ENCODE results near the gene XKR3.
"Not testable (repeated sequence)": the region's sequence is repeated elsewhere in the genome, so short reads cannot be mapped to it uniquely, and the experiment has no call there.

DNA sequence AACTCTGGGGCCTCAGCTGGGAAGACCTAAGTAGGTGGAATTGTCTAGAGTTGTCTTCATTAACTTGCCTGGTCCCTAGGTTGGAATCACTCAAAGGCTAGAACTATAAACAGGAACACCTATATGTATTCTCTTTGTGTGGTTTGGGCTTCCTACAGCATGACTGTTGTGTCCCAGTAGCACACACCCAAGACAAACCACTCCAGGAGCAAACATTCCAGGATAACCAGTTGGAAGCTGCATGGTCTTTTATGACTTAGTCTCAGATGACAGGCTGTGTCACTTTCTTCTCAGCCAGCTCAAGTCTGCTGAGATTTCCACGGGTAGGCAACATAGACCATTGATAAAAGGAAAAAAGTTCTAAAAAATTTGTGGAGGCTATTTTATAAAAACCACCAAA is 90.9 kb downstream of the XKR3 start:
- not testable (repeated sequence) for TF ChIP-seq CTCF (IDR thresholded peaks at IDR 0.05; ENCODE audit: control extremely low read depth in 1 of 3, insufficient read depth in 1 of 3, low read depth in 1 of 3, low read length in 3 of 3); TCF12 (IDR thresholded peaks at IDR 0.05; ENCODE audit: low read depth, low read length); POLR2AphosphoS5 (IDR thresholded peaks at IDR 0.05; ENCODE audit: low read depth, low read length); CEBPB (IDR thresholded peaks at IDR 0.05; ENCODE audit: low read depth, low read length); POLR2A (IDR thresholded peaks at IDR 0.05; ENCODE audit: control extremely low read depth in 1 of 2, low read depth in 2 of 2, low read length in 2 of 2); SRF (IDR thresholded peaks at IDR 0.05; ENCODE audit: low read depth, low read length); TAF1 (IDR thresholded peaks at IDR 0.05; ENCODE audit: low read depth, low read length); KDM1A (IDR thresholded peaks at IDR 0.05; ENCODE audit: borderline replicate concordance, low read length); EGR1 (IDR thresholded peaks at IDR 0.05; ENCODE audit: borderline replicate concordance, low read depth, low read length)
- TF ChIP-seq, protein P1, sequence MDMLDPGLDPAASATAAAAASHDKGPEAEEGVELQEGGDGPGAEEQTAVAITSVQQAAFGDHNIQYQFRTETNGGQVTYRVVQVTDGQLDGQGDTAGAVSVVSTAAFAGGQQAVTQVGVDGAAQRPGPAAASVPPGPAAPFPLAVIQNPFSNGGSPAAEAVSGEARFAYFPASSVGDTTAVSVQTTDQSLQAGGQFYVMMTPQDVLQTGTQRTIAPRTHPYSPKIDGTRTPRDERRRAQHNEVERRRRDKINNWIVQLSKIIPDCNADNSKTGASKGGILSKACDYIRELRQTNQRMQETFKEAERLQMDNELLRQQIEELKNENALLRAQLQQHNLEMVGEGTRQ (IDR thresholded peaks at IDR 0.05; ENCODE audit: low read length) = not testable (repeated sequence)
